Neural cell (in vitro differentiated cells): ENCODE results near the gene GNAS.

Source experiments
- MXI1 ChIP-seq: fragments of 450-650 bp; conservative IDR thresholded peaks from 2 replicates; pipeline ENCODE4 v1.6.1; 2014; ENCODE audit warnings: antibody characterized with exemption, mild to moderate bottlenecking; ENCODE audit not compliant: poor library complexity, severe bottlenecking
- TAF1 ChIP-seq: IDR thresholded peaks from 2 replicates; pipeline ENCODE4 v1.6.1; 2012; ENCODE audit warnings: low read depth
- TF ChIP-seq, protein P1 (sequence below): fragments of 450-650 bp; IDR thresholded peaks from 2 replicates; pipeline ENCODE4 v1.5.1; 2014; ENCODE audit warnings: antibody characterized with exemption, mild to moderate bottlenecking, moderate library complexity; ENCODE audit not compliant: poor library complexity, severe bottlenecking

DNA sequence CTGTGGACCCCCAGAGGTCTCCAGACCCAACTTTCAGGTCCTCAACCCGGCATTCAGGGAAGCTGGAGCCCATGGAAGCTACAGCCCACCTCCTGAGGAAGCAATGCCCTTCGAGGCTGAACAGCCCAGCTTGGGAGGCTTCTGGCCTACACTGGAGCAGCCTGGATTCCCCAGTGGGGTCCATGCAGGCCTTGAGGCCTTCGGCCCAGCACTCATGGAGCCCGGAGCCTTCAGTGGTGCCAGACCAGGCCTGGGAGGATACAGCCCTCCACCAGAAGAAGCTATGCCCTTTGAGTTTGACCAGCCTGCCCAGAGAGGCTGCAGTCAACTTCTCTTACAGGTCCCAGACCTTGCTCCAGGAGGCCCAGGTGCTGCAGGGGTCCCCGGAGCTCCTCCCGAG lies 950 bp downstream of the GNAS start:
- TF ChIP-seq, protein P1, sequence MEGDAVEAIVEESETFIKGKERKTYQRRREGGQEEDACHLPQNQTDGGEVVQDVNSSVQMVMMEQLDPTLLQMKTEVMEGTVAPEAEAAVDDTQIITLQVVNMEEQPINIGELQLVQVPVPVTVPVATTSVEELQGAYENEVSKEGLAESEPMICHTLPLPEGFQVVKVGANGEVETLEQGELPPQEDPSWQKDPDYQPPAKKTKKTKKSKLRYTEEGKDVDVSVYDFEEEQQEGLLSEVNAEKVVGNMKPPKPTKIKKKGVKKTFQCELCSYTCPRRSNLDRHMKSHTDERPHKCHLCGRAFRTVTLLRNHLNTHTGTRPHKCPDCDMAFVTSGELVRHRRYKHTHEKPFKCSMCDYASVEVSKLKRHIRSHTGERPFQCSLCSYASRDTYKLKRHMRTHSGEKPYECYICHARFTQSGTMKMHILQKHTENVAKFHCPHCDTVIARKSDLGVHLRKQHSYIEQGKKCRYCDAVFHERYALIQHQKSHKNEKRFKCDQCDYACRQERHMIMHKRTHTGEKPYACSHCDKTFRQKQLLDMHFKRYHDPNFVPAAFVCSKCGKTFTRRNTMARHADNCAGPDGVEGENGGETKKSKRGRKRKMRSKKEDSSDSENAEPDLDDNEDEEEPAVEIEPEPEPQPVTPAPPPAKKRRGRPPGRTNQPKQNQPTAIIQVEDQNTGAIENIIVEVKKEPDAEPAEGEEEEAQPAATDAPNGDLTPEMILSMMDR: no peak
- TF ChIP-seq TAF1: no peak
- no peak for TF ChIP-seq MXI1
